Endothelial cell of umbilical vein (primary cell): Measurements from ENCODE around the gene ADAM11. TPM values are rescaled to one million over a fixed set of nuclear protein-coding genes. Genes with fewer than 3 reads are reported as not detected.

Experiments used
- BruUV-seq: library from RNA; stranded (reverse); fragments of 400-500 nt; replicated peaks from 2 replicates; lab custom pipeline; 2021; lab: Mats Ljungman, UMichigan
- CTCF ChIA-PET: fragments of 300-600, 350-600 bp; sonication (Branson Sonifier 250); formaldehyde crosslinking; loops from one replicate; lab custom pipeline; 2021; ENCODE audit warnings: antibody characterized with exemption, inconsistent platforms; lab: Charles Lee
- POLR2A ChIA-PET: fragments of 300-600, 350-600 bp; sonication (Branson Sonifier 250); formaldehyde crosslinking; loops from one replicate; lab custom pipeline; 2021; ENCODE audit warnings: antibody characterized with exemption, inconsistent platforms; lab: Charles Lee
- DNase-seq: peaks from one replicate; pipeline ENCODE4 v3.0.0-alpha.2; 2011; ENCODE audit warnings: low read depth, low spot score
- FAIRE-seq: peaks from 2 replicates; lab custom pipeline; 2011; peaks lifted over from hg19 to GRCh38; lab: Jason Lieb, UNC
- H2AFZ ChIP-seq: 2 replicates; pipeline ENCODE4 v1.6.0; 2012; ENCODE audit warnings: low read depth, low read length, control low read depth, inconsistent platforms
- H3K27ac ChIP-seq: 2 replicates; pipeline ENCODE4 v1.5.1; 2011; ENCODE audit warnings: low read depth, mild to moderate bottlenecking, control low read depth, low read length, moderate library complexity; ENCODE audit not compliant: insufficient read depth
- H3K27me3 ChIP-seq, 2 experiments: 2 replicates each; pipeline versions ENCODE4 v1.6.0 to v1.6.1; 2011; ENCODE audit warnings: low read length in 2 of 2, mixed read lengths in 1 of 2; ENCODE audit not compliant: control insufficient read depth in 2 of 2, insufficient read depth in 2 of 2
- H3K36me3 ChIP-seq, 2 experiments: 2 replicates in 1 of 2; 3 replicates in 1 of 2; pipeline ENCODE4 v1.5.1; 2011; ENCODE audit warnings: low read length in 2 of 2, mild to moderate bottlenecking in 1 of 2, moderate library complexity in 1 of 2; ENCODE audit not compliant: control insufficient read depth in 2 of 2, insufficient read depth in 2 of 2; ENCODE audit errors: extremely low read depth in 1 of 2
- H3K4me1 ChIP-seq: 3 replicates; pipeline ENCODE4 v1.5.1; 2011; ENCODE audit warnings: mild to moderate bottlenecking, low read length; ENCODE audit not compliant: control insufficient read depth, insufficient read depth; ENCODE audit errors: extremely low read depth
- H3K4me2 ChIP-seq: 2 replicates; pipeline ENCODE4 v1.6.1; 2011; ENCODE audit warnings: low read length, control low read depth, mixed read lengths; ENCODE audit not compliant: insufficient read depth
- H3K4me3 ChIP-seq, 3 experiments: fragments of 200-600 bp in 1 of 3; sonication (generic), shearing (Covaris generic) in 1 of 3; replicated peaks in 1 of 3; 2 replicates each; pipeline ENCODE4 v1.5.1; 2011 to 2016; ENCODE audit warnings: control low read depth in 3 of 3, low read length in 3 of 3, mild to moderate bottlenecking in 2 of 3, inconsistent platforms in 1 of 3, low read depth in 1 of 3, moderate library complexity in 1 of 3; ENCODE audit not compliant: insufficient read depth in 1 of 3
- H3K79me2 ChIP-seq: 2 replicates; pipeline ENCODE4 v1.6.0; 2012; ENCODE audit warnings: low read length, inconsistent platforms; ENCODE audit not compliant: control insufficient read depth, insufficient read depth
- H3K9ac ChIP-seq: replicated peaks from 2 replicates; pipeline ENCODE3; 2011; ENCODE audit warnings: low read length, control low read depth; ENCODE audit not compliant: insufficient read depth; ENCODE audit errors: extremely low read depth
- H3K9me1 ChIP-seq: replicated peaks from 3 replicates; pipeline ENCODE4 v1.6.0; 2011; ENCODE audit warnings: mild to moderate bottlenecking, low read length; ENCODE audit not compliant: control insufficient read depth, insufficient read depth; ENCODE audit errors: extremely low read depth
- H3K9me3 ChIP-seq: replicated peaks from 2 replicates; pipeline ENCODE4 v1.5.1; 2012; ENCODE audit warnings: low read length, inconsistent platforms; ENCODE audit not compliant: control insufficient read depth, insufficient read depth
- H4K20me1 ChIP-seq: replicated peaks from 2 replicates; pipeline ENCODE3; 2011; ENCODE audit warnings: mild to moderate bottlenecking, low read length; ENCODE audit not compliant: control insufficient read depth, insufficient read depth; ENCODE audit errors: extremely low read depth
- CTCF ChIP-seq, 2 donors: IDR thresholded peaks; 1 replicate in 1 of 2; 2 replicates in 1 of 2; pipeline ENCODE4 v1.5.1; 2011; ENCODE audit warnings: low read length in 2 of 2, mild to moderate bottlenecking in 2 of 2, moderate library complexity in 2 of 2, control low read depth in 1 of 2, inconsistent platforms in 1 of 2, low read depth in 1 of 2; ENCODE audit not compliant: insufficient read depth in 1 of 2; ENCODE audit errors: extremely low read depth in 1 of 2
- EZH2 ChIP-seq: IDR thresholded peaks from 2 replicates; pipeline ENCODE4 v1.6.1; 2012; ENCODE audit warnings: borderline replicate concordance, low read depth, mild to moderate bottlenecking, moderate library complexity, low read length, inconsistent platforms; ENCODE audit not compliant: severe bottlenecking
- FOS ChIP-seq: IDR thresholded peaks from 2 replicates; pipeline ENCODE4 v1.6.1; 2011; ENCODE audit warnings: mild to moderate bottlenecking, low read length, moderate library complexity, borderline replicate concordance; ENCODE audit not compliant: insufficient read depth
- GATA2 ChIP-seq: IDR thresholded peaks from 2 replicates; pipeline ENCODE4 v1.7.0; 2011; ENCODE audit warnings: low read depth, mild to moderate bottlenecking, moderate library complexity, mixed read lengths, low read length; ENCODE audit not compliant: insufficient read length, insufficient read depth
- JUN ChIP-seq: IDR thresholded peaks from 2 replicates; pipeline ENCODE4 v1.6.1; 2011; ENCODE audit warnings: borderline replicate concordance, low read depth; ENCODE audit not compliant: insufficient read length, insufficient read depth
- MAX ChIP-seq: IDR thresholded peaks from 2 replicates; pipeline ENCODE4 v1.6.1; 2011; ENCODE audit not compliant: insufficient read depth, insufficient read length
- MYC ChIP-seq: IDR thresholded peaks from one replicate; pipeline ENCODE4 v1.6.1; 2011; ENCODE audit warnings: mild to moderate bottlenecking, low read depth, low read length
- POLR2A ChIP-seq: IDR thresholded peaks from 2 replicates; pipeline ENCODE4 v1.6.1; 2012; ENCODE audit warnings: low read depth, mild to moderate bottlenecking, control low read depth, low read length
- POLR2AphosphoS5 ChIP-seq: IDR thresholded peaks from 2 replicates; pipeline ENCODE4 v1.6.1; 2012; ENCODE audit warnings: low read depth, mild to moderate bottlenecking, control low read depth, low read length, moderate library complexity; ENCODE audit not compliant: insufficient read depth
- dilution Hi-C: fragments of 300-500 bp; cut with MboI; formaldehyde crosslinking; loops from one replicate; pipeline ENCODE4 v1.15.0; 2019; ENCODE audit warnings: low sequenced_read_pairs; ENCODE audit not compliant: extremely low pct_ligation_motif_present
- intact Hi-C: fragments of 100-400 bp; cut with micrococcal nuclease; formaldehyde crosslinking; loops from one replicate; pipeline ENCODE4 v1.10.0; 2022
- polyA plus RNA-seq, 4 experiments: library from polyadenylated mRNA; depleted of rRNA in 3 of 4; stranded (reverse) in 3 of 4; unstranded in 1 of 4; fragments of >200 nt; gene quantifications; 2 replicates each; pipeline versions ENCODE4 v1.2.1 to v1.2.3, GENCODE V29; 2011 to 2012; ENCODE audit warnings: missing spikeins in 1 of 4
- total RNA-seq: library from RNA; stranded (reverse); gene quantifications from 2 replicates; pipeline ENCODE4 v1.2.3, GENCODE V29; 2021

Gene ADAM11
- total and polyA plus RNA-seq, 2 donors (not counting 3 experiments of a cell fraction or from before 2014, with no cell fraction given), result 0.71 to 1.1 TPM

DNA sequence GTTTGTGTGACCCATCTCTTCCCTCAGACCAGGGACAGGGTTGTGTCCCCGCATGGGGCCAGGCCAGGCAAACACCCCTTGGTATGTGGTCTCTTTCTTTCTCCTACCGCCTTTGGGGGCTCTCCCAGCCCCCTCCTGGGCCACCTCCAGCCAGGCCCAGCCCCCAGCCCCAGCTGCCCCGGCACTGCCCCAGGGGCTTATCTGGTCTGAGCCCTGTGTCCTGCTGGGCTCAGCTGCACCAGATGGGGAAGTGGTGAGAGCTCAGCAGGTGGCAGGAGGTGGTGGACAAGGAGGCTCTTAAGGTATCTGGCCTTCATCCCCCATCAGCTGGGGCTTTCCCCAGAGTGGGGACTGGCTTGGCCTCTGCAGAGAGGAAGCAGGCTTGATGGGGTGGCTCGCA lies 8.7 kb downstream of the ADAM11 start:
- Histone ChIP-seq H2AFZ (no peak overlapping the region), H3K4me2 (no peak overlapping the region), H3K9me3 (no peaks in the 10 kb centered on the region), H3K4me3 (no peak overlapping the region), H3K4me1 (no peaks in the 10 kb centered on the region), H3K79me2 (no peaks in the 10 kb centered on the region), H3K9me1 (no peaks in the 10 kb centered on the region), H4K20me1 (no peaks in the 10 kb centered on the region), H3K27ac (no peak overlapping the region), H3K36me3 (no peaks in the 10 kb centered on the region), H3K27me3 (no peaks in the 10 kb centered on the region), H3K9ac (no peak overlapping the region)
- dilution Hi-C loops (loop anchor here (25.0 kb wide), 1 partner anchor 95 kb away; no protein-coding TSS in a partner anchor), intact Hi-C loops (no loop called here)
- DNase-seq, result no peak
- ChIA-PET CTCF (no interaction called here), POLR2A (no interaction called here)
- BruUV-seq, result no TSS peak
- TF ChIP-seq JUN, result no peak
- no peak for TF ChIP-seq GATA2
- no peak for TF ChIP-seq POLR2A
- TF ChIP-seq CTCF (IDR thresholded peaks at IDR 0.05; ENCODE audit: extremely low read depth in 1 of 2, insufficient read depth in 1 of 2, low read depth in 1 of 2, low read length in 2 of 2), result no peak
- no peak for TF ChIP-seq POLR2AphosphoS5
- TF ChIP-seq MAX, result no peak
- no peak for TF ChIP-seq EZH2
- TF ChIP-seq MYC, result no peak
- no peak for TF ChIP-seq FOS
- FAIRE-seq, result no peak
